NCI-H2107 treated with DMSO at 0.1 percent for 48 hours (cell line): Measurements from ENCODE around the gene DPY19L1.
"Not testable (repeated sequence)": the region's sequence is repeated elsewhere in the genome, so short reads cannot be mapped to it uniquely, and the experiment has no call there.

Experiments used
- DNase-seq: peaks from one replicate; lab custom pipeline; 2025; ENCODE audit not compliant: unreplicated experiment; lab: John Stamatoyannopoulos, UW

DPY19L1 gene

DNA sequence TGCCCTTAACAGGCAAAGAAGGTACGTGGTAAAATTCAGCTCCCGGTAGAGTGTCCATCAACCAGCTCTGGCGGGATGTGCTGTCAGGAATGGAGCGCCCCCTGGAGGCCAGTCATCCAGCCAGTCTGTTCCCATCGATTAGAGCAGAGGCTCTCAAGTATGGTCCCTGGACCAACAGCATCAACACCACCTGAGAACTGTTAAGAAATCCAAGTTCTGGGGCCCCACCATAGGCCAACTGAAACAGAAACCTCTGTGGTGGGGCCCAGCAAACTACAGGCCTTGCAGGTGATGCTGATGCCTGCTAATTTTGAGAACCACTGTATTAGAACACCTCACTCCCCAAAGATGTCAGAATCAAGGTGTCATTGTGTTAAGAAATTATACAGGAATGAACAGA is 109.2 kb downstream of the DPY19L1 start:
- DNase-seq: no peak

GRCh38 chr7:34920470-34920869 is 116.8 kb downstream of the DPY19L1 start:
- not testable (repeated sequence) for DNase-seq

DNA sequence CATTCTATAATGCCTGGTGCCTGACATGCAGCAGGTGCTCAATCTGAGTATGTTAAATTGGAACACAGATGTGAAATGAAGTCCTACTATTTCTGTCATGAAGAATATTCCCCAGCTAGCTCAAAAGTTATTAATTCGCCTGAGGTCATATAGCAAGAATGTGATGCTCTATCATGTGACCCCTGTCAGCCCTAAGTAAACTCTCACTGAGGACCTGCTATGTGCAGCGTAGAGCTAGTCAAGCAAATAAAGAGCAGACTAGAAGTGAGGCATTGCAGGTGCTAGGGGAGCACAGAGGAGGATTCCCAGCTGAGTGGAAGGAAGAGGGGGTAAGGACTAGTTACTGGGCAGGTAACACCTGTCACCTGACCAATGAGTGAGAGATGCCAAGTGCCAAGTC is 118.2 kb downstream of the DPY19L1 start:
- not testable (repeated sequence) for DNase-seq

DNA sequence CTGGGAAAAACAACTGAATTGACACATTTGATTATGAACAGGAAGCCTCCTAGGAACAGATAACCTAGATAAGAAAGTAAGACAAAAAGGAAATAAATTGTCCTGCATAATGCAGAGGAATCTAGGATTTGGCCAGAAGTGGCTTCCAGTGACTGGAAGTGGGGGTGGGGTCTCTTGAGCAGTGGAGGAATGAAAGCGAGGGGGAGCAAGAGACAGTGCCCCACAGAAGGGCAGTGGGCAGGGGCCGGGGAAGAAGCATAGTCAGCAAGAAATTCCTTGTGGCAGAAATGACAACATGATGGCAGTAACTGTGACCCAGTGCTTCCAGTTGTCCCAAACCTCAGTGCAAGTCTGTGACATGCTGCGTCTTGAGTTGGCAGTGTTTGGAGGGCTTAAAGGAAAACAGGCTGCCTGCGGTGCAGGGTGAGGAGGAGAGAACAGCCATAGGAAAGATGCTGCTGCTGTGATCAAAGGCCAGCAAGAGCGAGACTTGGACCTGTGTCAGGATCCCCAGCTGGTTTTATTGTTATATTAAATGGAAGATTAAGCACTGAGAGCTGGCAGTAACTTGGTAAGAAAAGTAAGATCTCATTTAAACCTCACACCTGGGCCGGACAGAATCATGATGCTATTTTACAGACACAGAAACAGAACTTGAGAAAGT is 119.0 kb downstream of the DPY19L1 start:
- not testable (repeated sequence) for DNase-seq

DNA sequence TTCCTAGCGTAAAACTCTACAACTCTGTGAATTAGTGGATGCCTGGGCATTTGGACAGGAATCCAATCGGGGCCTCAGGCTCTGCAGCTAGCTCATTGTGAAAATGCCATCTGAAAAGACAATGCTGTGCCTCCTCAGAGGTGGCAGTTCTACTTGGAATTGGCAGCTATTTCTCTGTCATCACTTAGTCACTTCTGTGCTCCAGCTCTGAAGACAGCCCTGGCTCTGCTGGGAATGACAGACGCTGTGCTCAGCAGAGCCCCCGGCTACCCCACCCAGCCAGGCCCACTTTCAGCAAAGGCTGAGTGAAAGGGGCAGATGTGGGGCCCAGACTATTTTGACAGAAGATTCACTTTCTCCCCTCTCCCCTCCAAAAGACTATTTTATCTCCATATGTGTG is 119.8 kb downstream of the DPY19L1 start:
- not testable (repeated sequence) for DNase-seq

- DNase-seq: no peak
Observed at GRCh38 chr7:34916267-34916666, 121.0 kb downstream of the DPY19L1 start.

DNA sequence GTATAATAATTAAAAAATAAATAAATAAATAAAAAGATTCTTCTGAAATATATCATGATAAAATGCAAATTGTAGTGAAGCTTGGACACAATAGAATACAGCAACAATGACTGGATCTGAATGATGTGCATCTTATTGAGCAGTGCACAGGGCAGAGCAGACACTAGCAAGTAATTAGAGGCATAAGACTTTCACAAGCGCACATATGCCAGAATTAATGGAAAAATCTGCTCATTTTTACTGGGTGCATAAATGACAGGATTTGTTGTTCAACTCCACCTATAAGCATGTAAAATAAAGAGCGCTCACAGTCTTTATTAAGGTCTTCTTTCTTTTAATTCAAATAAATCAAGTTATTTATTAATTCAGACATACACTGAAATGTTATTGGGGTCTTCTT is 125.0 kb downstream of the DPY19L1 start:
- DNase-seq: no peak

- DNase-seq: not testable (repeated sequence)
Observed at GRCh38 chr7:34906266-34906850, 130.9 kb downstream of the DPY19L1 start.

DNA sequence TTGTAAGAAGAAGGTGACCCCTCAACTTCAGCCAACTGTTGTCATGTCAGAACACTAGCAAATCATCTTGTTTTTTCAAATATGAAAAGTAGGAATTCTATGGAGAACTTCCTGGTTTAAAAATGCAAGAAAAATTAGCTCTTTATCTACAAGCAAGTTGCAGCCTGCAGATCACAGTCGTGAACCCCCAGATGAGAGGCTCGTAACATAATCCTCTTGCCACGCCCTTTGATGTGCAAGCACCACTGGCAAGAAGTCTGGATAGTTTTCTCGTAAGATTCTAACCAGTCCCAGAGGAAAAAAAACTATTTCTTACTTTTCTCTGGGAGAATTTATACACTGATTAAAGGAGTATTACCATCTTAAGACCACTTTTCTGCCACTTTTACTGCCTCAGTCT is 132.3 kb downstream of the DPY19L1 start:
- no peak for DNase-seq

- DNase-seq: not testable (repeated sequence)
Observed at GRCh38 chr7:34903921-34904320, 133.4 kb downstream of the DPY19L1 start.

GRCh38 chr7:34902182-34902581 is 135.1 kb downstream of the DPY19L1 start:
- DNase-seq: no peak

GRCh38 chr7:34900891-34901513 is 136.3 kb downstream of the DPY19L1 start:
- DNase-seq: no peak

- DNase-seq: no peak
Observed at GRCh38 chr7:34895202-34895601, 142.1 kb downstream of the DPY19L1 start.

- no peak for DNase-seq
Observed at GRCh38 chr7:34889951-34890350, 147.3 kb downstream of the DPY19L1 start.

GRCh38 chr7:34886856-34887255 is 150.4 kb downstream of the DPY19L1 start:
- no peak for DNase-seq

- DNase-seq: not testable (repeated sequence)
Observed at GRCh38 chr7:34883855-34884254, 153.4 kb downstream of the DPY19L1 start.

- DNase-seq: no peak
Observed at GRCh38 chr7:34879871-34880270, 157.4 kb downstream of the DPY19L1 start.

DNA sequence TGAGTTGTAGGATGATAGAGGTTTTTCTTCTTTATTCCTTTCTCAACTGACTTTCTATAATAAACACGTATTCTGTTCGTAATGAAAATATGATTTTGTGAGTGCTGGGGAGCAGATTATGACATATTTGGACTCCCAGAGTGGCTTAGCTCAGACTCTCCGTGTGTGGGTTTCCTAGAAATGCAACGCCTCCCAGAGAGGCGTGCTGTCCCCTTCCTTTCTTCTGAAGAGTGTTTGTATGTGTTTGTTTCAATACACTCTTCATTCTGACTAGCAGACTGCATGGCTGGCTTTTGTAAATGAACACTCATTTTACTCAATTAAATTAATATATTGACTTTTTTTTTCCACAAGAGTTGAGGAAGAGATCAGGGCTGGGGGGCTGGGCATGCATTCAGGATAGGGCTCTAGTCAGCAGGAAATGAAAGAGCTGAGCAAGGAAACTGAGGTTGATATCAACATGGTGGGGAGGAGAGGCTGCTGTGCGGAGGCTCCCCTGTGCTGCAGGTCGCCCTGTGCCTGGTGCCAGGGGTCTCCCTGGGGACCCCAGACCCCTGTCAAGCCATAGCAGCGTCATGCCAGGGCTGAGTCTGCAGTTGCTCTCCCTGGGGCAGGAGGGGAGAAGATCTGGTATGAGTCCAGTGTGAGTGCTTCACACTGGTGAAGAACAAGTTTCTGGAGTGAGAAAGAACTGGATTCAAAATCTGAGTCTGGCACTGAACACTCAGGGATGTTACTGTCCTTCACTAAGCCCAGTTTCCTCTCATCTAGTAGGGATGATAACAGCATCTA is 158.1 kb downstream of the DPY19L1 start:
- DNase-seq: not testable (repeated sequence)
